LNCAP (cell line): ENCODE measurements around the gene ZNF804A.

Experiments used
- CTCF ChIP-seq: fragments of 450-650 bp; IDR thresholded peaks from 2 replicates; pipeline ENCODE4 v1.5.1; 2017; ENCODE audit warnings: mild to moderate bottlenecking

ZNF804A gene

GRCh38 chr2:184920451-184920965 lies 322.2 kb downstream of the ZNF804A start:
- TF ChIP-seq CTCF: no peak

GRCh38 chr2:184921676-184922075 lies 323.3 kb downstream of the ZNF804A start:
- TF ChIP-seq CTCF: no peak

GRCh38 chr2:184923751-184924150 lies 325.4 kb downstream of the ZNF804A start:
- no peak for TF ChIP-seq CTCF

- no peak for TF ChIP-seq CTCF
Observed at GRCh38 chr2:184927040-184927439, 328.7 kb downstream of the ZNF804A start.

GRCh38 chr2:184936761-184937160 lies 338.4 kb downstream of the ZNF804A start:
- no peak for TF ChIP-seq CTCF

- TF ChIP-seq CTCF: no peak
Observed at GRCh38 chr2:184938221-184938985, 340.1 kb downstream of the ZNF804A start.

GRCh38 chr2:184945326-184945725 lies 347.0 kb downstream of the ZNF804A start:
- TF ChIP-seq CTCF: no peak
